OCI-LY7 (cell line): ENCODE results near the gene ZC3H12D. TPM values are rescaled to one million over a fixed set of nuclear protein-coding genes. Genes with fewer than 3 reads are reported as not detected.

Experiments used
- BruUV-seq: library from RNA; stranded (reverse); fragments of 400-500 nt; replicated peaks from 2 replicates; lab custom pipeline; 2021; lab: Mats Ljungman, UMichigan
- CTCF ChIA-PET: fragments of 300-600 bp; sonication (Branson Sonifier 250); formaldehyde crosslinking; loops from one replicate; lab custom pipeline; 2022; ENCODE audit warnings: antibody characterized with exemption; ENCODE audit not compliant: unreplicated experiment; lab: Charles Lee
- POLR2A ChIA-PET: fragments of 300-600 bp; sonication (Branson Sonifier 250); formaldehyde crosslinking; loops from one replicate; lab custom pipeline; 2022; ENCODE audit warnings: antibody characterized with exemption; lab: Charles Lee
- DNase-seq: peaks from one replicate; pipeline ENCODE4 v3.0.0-alpha.2; 2015; ENCODE audit warnings: low spot score
- H2AFZ ChIP-seq: fragments of 200-600 bp; sonication (generic), shearing (Covaris generic); 2 replicates; pipeline ENCODE4 v1.6.1; 2014; ENCODE audit warnings: mild to moderate bottlenecking, antibody characterized with exemption, low read length, moderate library complexity
- H3K27ac ChIP-seq: fragments of 200-600 bp; sonication (generic); 2 replicates; pipeline ENCODE4 v1.5.1; 2014; ENCODE audit warnings: mixed run types, low read depth, mild to moderate bottlenecking, moderate library complexity, low read length, inconsistent platforms; ENCODE audit not compliant: poor library complexity, severe bottlenecking
- H3K36me3 ChIP-seq: fragments of 200-600 bp; sonication (generic); 2 replicates; pipeline ENCODE4 v1.6.1; 2014; ENCODE audit warnings: mild to moderate bottlenecking, antibody characterized with exemption, low read length, moderate library complexity, mixed read lengths; ENCODE audit not compliant: insufficient read depth
- H3K4me1 ChIP-seq: fragments of 200-600 bp; sonication (generic); 2 replicates; pipeline ENCODE4 v1.5.1; 2014; ENCODE audit warnings: mild to moderate bottlenecking, low read length; ENCODE audit not compliant: insufficient read depth, poor library complexity, severe bottlenecking
- H3K4me2 ChIP-seq: fragments of 200-600 bp; sonication (generic); 2 replicates; pipeline ENCODE4 v1.6.1; 2014; ENCODE audit warnings: mild to moderate bottlenecking, low read length
- H3K4me3 ChIP-seq: fragments of 200-600 bp; sonication (generic); 2 replicates; pipeline ENCODE4 v1.5.1; 2014; ENCODE audit warnings: mild to moderate bottlenecking, low read depth, low read length; ENCODE audit not compliant: poor library complexity, severe bottlenecking
- H3K79me2 ChIP-seq: fragments of 200-600 bp; sonication (generic); 2 replicates; pipeline ENCODE4 v1.6.1; 2016; ENCODE audit warnings: low read depth, mild to moderate bottlenecking, low read length, moderate library complexity, mixed read lengths; ENCODE audit not compliant: insufficient read depth
- H3K9me2 ChIP-seq: fragments of 200-600 bp; sonication (generic); 2 replicates; pipeline ENCODE4 v1.6.1; 2016; ENCODE audit warnings: mild to moderate bottlenecking, low read length, mixed read lengths; ENCODE audit not compliant: insufficient read depth
- H3K9me3 ChIP-seq: fragments of 200-600 bp; sonication (generic); 2 replicates; pipeline ENCODE4 v1.6.1; 2014; ENCODE audit warnings: mild to moderate bottlenecking, mixed run types, low read length, mixed read lengths
- H4K20me1 ChIP-seq: fragments of 200-600 bp; sonication (generic); 2 replicates; pipeline ENCODE4 v1.6.1; 2014; ENCODE audit warnings: mild to moderate bottlenecking, antibody characterized with exemption, low read length, moderate library complexity, mixed read lengths; ENCODE audit not compliant: insufficient read depth
- EZH2phosphoT487 ChIP-seq: fragments of 200-600 bp; sonication (generic); IDR thresholded peaks from 2 replicates; pipeline ENCODE4 v1.6.1; 2018; ENCODE audit warnings: low read depth, borderline replicate concordance, mild to moderate bottlenecking, mixed run types, antibody characterized with exemption, low read length, moderate library complexity, mixed read lengths
- intact Hi-C: fragments of 100-400 bp; cut with micrococcal nuclease; formaldehyde crosslinking; loops from one replicate; pipeline ENCODE4 v1.10.0; 2022; ENCODE audit not compliant: unreplicated experiment
- total RNA-seq, 2 experiments: library from RNA; depleted of rRNA in 1 of 2; stranded (reverse); fragments of >200 nt in 1 of 2; shearing (Covaris generic) in 1 of 2; gene quantifications; 2 replicates each; pipeline ENCODE4 v1.2.3, GENCODE V29; 2014 to 2022
- TF ChIP-seq, protein P1 (sequence below): fragments of 200-600 bp; sonication (generic); conservative IDR thresholded peaks from 2 replicates; pipeline ENCODE4 v1.5.1; 2014; ENCODE audit warnings: mild to moderate bottlenecking, antibody characterized with exemption, low read length, moderate library complexity, mixed read lengths

Gene ZC3H12D
- total RNA-seq, 2 experiments from 2014 or later = 12.8 to 22.6 TPM

DNA sequence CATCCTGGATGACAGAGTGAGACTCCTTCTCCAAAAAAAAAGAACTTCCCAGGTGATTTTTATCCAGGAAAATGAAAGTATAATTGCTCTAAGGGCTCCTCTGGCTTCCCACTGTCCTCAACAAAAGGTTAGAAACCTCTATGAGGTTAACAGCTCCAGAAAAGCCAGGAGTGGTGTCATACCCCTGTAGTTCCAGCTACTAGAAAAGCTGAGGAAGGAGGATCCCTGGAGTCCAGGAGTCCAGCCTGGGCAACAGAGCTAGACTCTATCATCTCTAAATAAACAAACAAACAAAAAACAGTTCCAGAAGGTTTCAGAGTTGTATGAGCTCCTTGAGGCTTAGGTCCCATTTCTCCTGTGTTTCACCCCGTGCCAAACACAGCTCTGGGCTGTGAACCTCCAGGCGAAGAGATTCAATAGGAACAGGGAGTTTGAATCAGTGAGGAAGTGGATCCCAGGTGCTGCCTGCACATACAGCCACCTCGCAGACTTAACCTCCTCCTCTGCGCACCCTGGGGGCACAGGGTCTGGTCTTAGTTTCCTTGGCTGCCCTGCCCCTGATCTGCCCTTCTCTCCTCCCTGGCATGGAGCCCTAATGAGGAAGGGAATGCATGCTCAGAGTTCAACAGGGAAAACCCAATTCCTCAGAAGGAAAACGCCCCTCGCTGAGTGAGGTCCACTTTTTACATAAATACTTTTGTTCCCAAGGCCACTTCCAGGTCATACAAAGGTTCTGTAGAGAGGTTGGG is 31.0 kb downstream of the ZC3H12D start:
- Histone ChIP-seq H3K36me3 (peaks cover 65% of the 10 kb centered on the region), H3K79me2 (no peaks in the 10 kb centered on the region), H3K9me3 (no peaks in the 10 kb centered on the region), H3K9me2 (no peaks in the 10 kb centered on the region), H3K4me1 (no peaks in the 10 kb centered on the region), H3K27ac (no peak overlapping the region), H4K20me1 (no peaks in the 10 kb centered on the region), H3K4me2 (no peak overlapping the region), H2AFZ (no peak overlapping the region), H3K4me3 (no peak overlapping the region)
- BruUV-seq = no TSS peak
- intact Hi-C loops = no loop called here
- no peak for DNase-seq
- POLR2A ChIA-PET = interaction anchor here (0.7 to 2.9 kb wide), 5 partner anchors 10 to 458 kb away, joined by 3 to 12 read pairs (median 5); no protein-coding TSS in a partner anchor
- CTCF ChIA-PET = no interaction called here
- no peak for TF ChIP-seq EZH2phosphoT487
- TF ChIP-seq, protein P1, sequence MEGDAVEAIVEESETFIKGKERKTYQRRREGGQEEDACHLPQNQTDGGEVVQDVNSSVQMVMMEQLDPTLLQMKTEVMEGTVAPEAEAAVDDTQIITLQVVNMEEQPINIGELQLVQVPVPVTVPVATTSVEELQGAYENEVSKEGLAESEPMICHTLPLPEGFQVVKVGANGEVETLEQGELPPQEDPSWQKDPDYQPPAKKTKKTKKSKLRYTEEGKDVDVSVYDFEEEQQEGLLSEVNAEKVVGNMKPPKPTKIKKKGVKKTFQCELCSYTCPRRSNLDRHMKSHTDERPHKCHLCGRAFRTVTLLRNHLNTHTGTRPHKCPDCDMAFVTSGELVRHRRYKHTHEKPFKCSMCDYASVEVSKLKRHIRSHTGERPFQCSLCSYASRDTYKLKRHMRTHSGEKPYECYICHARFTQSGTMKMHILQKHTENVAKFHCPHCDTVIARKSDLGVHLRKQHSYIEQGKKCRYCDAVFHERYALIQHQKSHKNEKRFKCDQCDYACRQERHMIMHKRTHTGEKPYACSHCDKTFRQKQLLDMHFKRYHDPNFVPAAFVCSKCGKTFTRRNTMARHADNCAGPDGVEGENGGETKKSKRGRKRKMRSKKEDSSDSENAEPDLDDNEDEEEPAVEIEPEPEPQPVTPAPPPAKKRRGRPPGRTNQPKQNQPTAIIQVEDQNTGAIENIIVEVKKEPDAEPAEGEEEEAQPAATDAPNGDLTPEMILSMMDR = no peak

DNA sequence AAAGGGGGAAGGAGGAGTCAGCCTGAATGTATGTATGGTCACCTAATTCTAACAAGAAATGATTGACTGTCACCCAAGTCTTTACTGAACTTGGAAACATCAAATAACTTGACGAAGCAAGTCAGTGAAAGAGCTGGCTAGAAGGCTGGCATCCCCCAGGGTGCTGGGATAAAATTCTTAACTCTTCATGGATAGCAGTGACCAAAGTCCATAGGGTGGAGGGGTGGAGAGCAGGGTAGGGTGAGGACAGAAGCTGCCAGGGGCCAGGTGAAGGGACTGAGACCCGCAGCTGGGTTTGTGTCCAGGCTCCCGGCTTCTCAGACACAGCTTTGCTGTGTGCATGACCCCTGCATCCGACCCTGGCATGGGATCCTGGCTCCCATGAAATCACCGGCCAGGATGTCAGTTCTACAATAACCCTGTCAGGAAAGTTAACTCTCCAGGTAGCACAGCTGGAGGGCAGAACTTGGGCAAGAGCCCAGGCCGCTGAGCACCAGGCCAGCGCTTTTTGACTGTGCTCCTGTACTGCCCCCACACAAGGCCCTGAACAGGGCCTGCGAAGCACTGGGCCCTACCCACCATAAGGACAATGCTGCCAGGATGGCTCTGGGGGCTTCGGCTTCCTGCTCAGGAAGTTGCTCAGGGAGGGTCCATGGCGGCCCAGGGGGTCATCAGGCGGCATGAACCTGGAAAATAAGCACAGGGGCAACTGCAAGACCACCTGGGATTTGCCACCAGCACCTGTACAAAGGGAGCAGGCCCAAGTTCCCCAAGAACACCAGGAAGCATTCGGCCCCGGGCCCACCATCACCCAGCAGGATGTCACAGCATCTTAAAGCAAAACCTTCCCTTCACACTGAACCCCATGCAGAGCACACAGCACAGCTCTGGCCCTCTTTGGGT is 32.5 kb downstream of the ZC3H12D start:
- POLR2A ChIA-PET = interaction anchor here (0.6 to 2.9 kb wide), 4 partner anchors 9 to 109 kb away, joined by 3 to 12 read pairs (median 4); no protein-coding TSS in a partner anchor
- DNase-seq = no peak
- H3K4me2 ChIP-seq = no peak overlapping the region

More for the DNA sequence above, 32.5 kb downstream of the ZC3H12D start:
- Histone ChIP-seq H3K79me2 (no peaks in the 10 kb centered on the region), H3K9me3 (no peaks in the 10 kb centered on the region), H2AFZ (no peak overlapping the region), H3K9me2 (no peaks in the 10 kb centered on the region), H3K4me3 (no peak overlapping the region), H3K4me1 (no peaks in the 10 kb centered on the region), H3K27ac (no peak overlapping the region), H3K36me3 (peaks cover 56% of the 10 kb centered on the region), H4K20me1 (no peaks in the 10 kb centered on the region)
- TF ChIP-seq, protein P1 = no peak
- intact Hi-C loops = no loop called here
- CTCF ChIA-PET = interaction anchor here (0.6 kb wide), 1 partner anchor 40 kb away, joined by 5 read pairs; no protein-coding TSS in a partner anchor
- no TSS peak for BruUV-seq
